Muscle of arm (tissue), 14 donors: ENCODE data around the gene GSTA4. TPM values are rescaled to one million over a fixed set of nuclear protein-coding genes. Genes with fewer than 3 reads are reported as not detected.

Source experiments
- DNase-seq: peaks from one replicate; pipeline ENCODE4 v3.0.0-alpha.2; 2013
- long read RNA-seq, 11 donors: transcript quantifications; one replicate each; lab custom pipeline, GENCODE V29; 2026
- polyA plus RNA-seq, 12 donors: library from polyadenylated mRNA; unstranded; fragments of 120-200 nt; gene quantifications; one replicate each; pipeline ENCODE4 v1.2.1, GENCODE V29; 2013; ENCODE audit not compliant: insufficient read length in 12 of 12

GSTA4 gene
- polyA plus RNA-seq, result 10 to 100 TPM in 11 of 12 donors, not detected in 1; 39.5 to 82.6 (median 63.1) TPM
- long read RNA-seq, donor 1, transcript GSTA4-203 (7 exons, 1,334 nt), result major isoform, 26 of 51 reads
- long read RNA-seq, donor 1, partial matches to known transcripts, result 24 of 51 reads
- long read RNA-seq, donor 1, other reads (novel, unspliced or antisense), result 0 of 51 reads
- long read RNA-seq, donor 2, transcript GSTA4-203 (7 exons, 1,334 nt), result major isoform, 23 of 28 reads
- long read RNA-seq, donor 2, partial matches to known transcripts, result 5 of 28 reads
- long read RNA-seq, donor 2, other reads (novel, unspliced or antisense), result 0 of 28 reads
- long read RNA-seq, donor 3, transcript GSTA4-203 (7 exons, 1,334 nt), result major isoform, 6 of 15 reads
- long read RNA-seq, donor 3, partial matches to known transcripts, result 9 of 15 reads
- long read RNA-seq, donor 3, other reads (novel, unspliced or antisense), result 0 of 15 reads
- long read RNA-seq, donor 4, transcript GSTA4-203 (7 exons, 1,334 nt), result major isoform, 7 of 7 reads
- long read RNA-seq, donor 4, partial matches to known transcripts, result 0 of 7 reads
- long read RNA-seq, donor 4, other reads (novel, unspliced or antisense), result 0 of 7 reads
- long read RNA-seq, donor 5, transcript GSTA4-203 (7 exons, 1,334 nt), result major isoform, 30 of 37 reads
- long read RNA-seq, donor 5, partial matches to known transcripts, result 5 of 37 reads
- long read RNA-seq, donor 5, other reads (novel, unspliced or antisense), result 0 of 37 reads
- long read RNA-seq, donor 6, transcript GSTA4-203 (7 exons, 1,334 nt), result major isoform, 16 of 35 reads
- long read RNA-seq, donor 6, partial matches to known transcripts, result 19 of 35 reads
- long read RNA-seq, donor 6, other reads (novel, unspliced or antisense), result 0 of 35 reads
- long read RNA-seq, donor 7, transcript GSTA4-203 (7 exons, 1,334 nt), result major isoform, 8 of 14 reads
- long read RNA-seq, donor 7, partial matches to known transcripts, result 6 of 14 reads
- long read RNA-seq, donor 7, other reads (novel, unspliced or antisense), result 0 of 14 reads
- long read RNA-seq, donor 8, transcript GSTA4-203 (7 exons, 1,334 nt), result major isoform, 13 of 25 reads
- long read RNA-seq, donor 8, partial matches to known transcripts, result 12 of 25 reads
- long read RNA-seq, donor 8, other reads (novel, unspliced or antisense), result 0 of 25 reads
- long read RNA-seq, donor 9, transcript GSTA4-203 (7 exons, 1,334 nt), result major isoform, 15 of 20 reads
- long read RNA-seq, donor 9, partial matches to known transcripts, result 5 of 20 reads
- long read RNA-seq, donor 9, other reads (novel, unspliced or antisense), result 0 of 20 reads
- long read RNA-seq, donor 10, transcript GSTA4-203 (7 exons, 1,334 nt), result major isoform, 11 of 16 reads
- long read RNA-seq, donor 10, partial matches to known transcripts, result 5 of 16 reads
- long read RNA-seq, donor 10, other reads (novel, unspliced or antisense), result 0 of 16 reads
- long read RNA-seq, donor 11, transcript GSTA4-203 (7 exons, 1,334 nt), result major isoform, 21 of 32 reads
- long read RNA-seq, donor 11, partial matches to known transcripts, result 10 of 32 reads
- long read RNA-seq, donor 11, other reads (novel, unspliced or antisense), result 0 of 32 reads

- DNase-seq, result peak; percentile 98
These were observed at the start of gene GSTA4 for GRCh38 chr6:52995089-52995912. TSS of gene GSTA4 (minus strand) at chr6:52995284. CDS start at chr6:52994243, 1,041 bp downstream.

GRCh38 chr6:53044572-53044971, 49.5 kb upstream of the GSTA4 start:
- no peak for DNase-seq

- no peak for DNase-seq
These were observed 49.0 kb upstream of the GSTA4 start for GRCh38 chr6:53044071-53044470.

- no peak for DNase-seq
These were observed 48.5 kb upstream of the GSTA4 start for GRCh38 chr6:53043581-53043980.

- DNase-seq, result no peak
These were observed 47.0 kb upstream of the GSTA4 start for GRCh38 chr6:53042112-53042511.

GRCh38 chr6:53041356-53041755, 46.3 kb upstream of the GSTA4 start:
- DNase-seq, result no peak

GRCh38 chr6:53038596-53038995, 43.5 kb upstream of the GSTA4 start:
- DNase-seq, result no peak

GRCh38 chr6:53038141-53038540, 43.1 kb upstream of the GSTA4 start:
- no peak for DNase-seq

- DNase-seq, result no peak
These were observed 40.6 kb upstream of the GSTA4 start for GRCh38 chr6:53035549-53036213.

- DNase-seq, result peak; percentile 76
These were observed 38.7 kb upstream of the GSTA4 start for GRCh38 chr6:53033764-53034163.

GRCh38 chr6:53032849-53033248, 37.8 kb upstream of the GSTA4 start:
- DNase-seq, result peak; percentile 50

GRCh38 chr6:53031281-53031680, 36.2 kb upstream of the GSTA4 start:
- no peak for DNase-seq

- no peak for DNase-seq
These were observed 34.7 kb upstream of the GSTA4 start for GRCh38 chr6:53029761-53030160.

- DNase-seq, result no peak
These were observed 34.2 kb upstream of the GSTA4 start for GRCh38 chr6:53029257-53029656.

- no peak for DNase-seq
These were observed 33.4 kb upstream of the GSTA4 start for GRCh38 chr6:53028467-53028866.

GRCh38 chr6:53027131-53027718, 32.1 kb upstream of the GSTA4 start:
- no peak for DNase-seq

GRCh38 chr6:53026526-53026925, 31.4 kb upstream of the GSTA4 start:
- no peak for DNase-seq

GRCh38 chr6:53023323-53023722, 28.2 kb upstream of the GSTA4 start:
- DNase-seq, result no peak

GRCh38 chr6:53020005-53020744, 25.1 kb upstream of the GSTA4 start:
- no peak for DNase-seq
